HG03575 (cell line): ENCODE measurements around the gene LRRTM4.

Source experiments
- ATAC-seq: cut with Tn5 transposase; IDR thresholded peaks from one replicate; pipeline ENCODE4 v1.9.1; 2021; ENCODE audit not compliant: unreplicated experiment, insufficient number of reproducible peaks, low FRiP score; ENCODE audit errors: extremely low read depth

Gene LRRTM4

GRCh38 chr2:77521931-77522470 lies at the start of gene LRRTM4:
Gene LRRTM4 (minus strand): TSS chr2:77522376.
- no peak for ATAC-seq

- ATAC-seq: no peak
Measured at GRCh38 chr2:77571545-77571944, 49.4 kb upstream of the LRRTM4 start.

DNA sequence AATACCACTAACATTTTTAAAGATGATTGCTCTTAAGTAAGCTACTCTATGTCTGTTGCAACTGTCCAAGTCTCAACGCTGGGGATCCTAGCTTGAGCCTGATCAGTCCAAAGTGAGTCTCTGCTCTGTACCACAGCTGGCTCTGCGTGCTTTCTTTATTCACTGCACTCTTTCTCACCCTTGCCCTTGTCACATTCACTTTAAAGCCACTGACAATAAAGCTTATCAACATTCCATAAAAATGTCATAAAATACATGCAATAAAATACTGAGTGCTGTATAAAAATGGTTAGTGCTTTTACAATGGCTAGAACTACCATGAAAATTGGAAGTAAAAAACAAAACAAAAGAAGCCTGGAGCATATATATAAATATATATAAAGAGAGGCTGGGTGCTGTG lies 45.5 kb upstream of the LRRTM4 start:
- ATAC-seq: no peak

GRCh38 chr2:77566582-77566981 lies 44.4 kb upstream of the LRRTM4 start:
- no peak for ATAC-seq

GRCh38 chr2:77566131-77566530 lies 44.0 kb upstream of the LRRTM4 start:
- no peak for ATAC-seq

DNA sequence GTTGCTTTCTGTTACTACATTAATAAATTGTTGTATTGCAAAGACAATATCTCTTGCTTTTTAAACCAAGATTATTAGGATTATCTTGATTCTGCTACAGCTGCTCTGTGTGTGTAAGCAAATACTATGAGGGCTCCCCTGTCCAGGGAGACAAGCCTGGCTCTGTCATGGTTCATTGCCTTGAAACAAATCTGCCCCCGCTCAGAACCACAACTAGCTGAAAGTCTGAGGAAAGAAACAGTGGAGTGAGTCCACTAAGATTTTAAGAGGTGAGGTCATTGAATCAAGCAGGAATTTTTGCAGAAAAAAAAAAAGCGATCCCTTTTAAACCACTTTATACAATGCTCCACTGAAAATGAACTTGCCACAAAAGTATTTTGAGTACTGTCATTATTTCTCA lies 30.8 kb upstream of the LRRTM4 start:
- ATAC-seq: no peak

DNA sequence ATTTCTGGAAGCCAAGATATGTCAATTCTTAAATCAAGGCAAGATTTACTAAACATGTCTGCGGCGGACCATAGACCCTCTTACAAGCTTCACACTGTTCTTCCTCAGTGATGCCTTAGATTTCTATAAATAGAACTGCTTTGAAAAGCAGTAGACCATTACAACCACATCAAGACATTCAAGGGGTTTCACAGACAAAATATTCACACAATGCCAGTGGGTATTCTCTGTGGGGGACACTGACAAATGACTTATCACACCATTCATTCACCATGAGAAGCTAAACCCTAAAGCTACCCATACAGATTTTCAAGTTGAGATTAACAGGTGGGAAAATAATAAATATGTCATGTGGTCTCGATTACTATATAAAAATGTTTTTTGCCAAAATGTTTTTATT lies 15.9 kb upstream of the LRRTM4 start:
- no peak for ATAC-seq

DNA sequence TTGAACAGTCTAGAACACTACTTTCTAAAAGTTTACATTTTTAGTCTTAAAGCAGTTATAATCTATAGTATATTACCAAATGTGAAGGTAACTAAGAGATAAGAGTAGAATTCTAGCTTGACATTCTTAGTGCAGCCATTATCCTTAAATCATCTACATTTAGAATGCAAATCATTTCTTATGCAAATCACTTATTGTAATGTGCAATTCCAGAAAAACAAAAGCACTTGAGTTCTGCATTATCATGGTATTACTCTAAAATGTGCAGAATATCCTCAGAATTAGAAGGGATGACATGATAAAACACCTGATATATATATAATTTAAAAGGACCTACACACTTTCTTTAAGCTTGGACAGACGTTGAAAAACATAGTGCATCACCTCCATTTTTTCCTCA lies 712 bp upstream of the LRRTM4 start:
- no peak for ATAC-seq

- no peak for ATAC-seq
Measured at GRCh38 chr2:77521548-77521891, 656 bp downstream of the LRRTM4 start.

- ATAC-seq: no peak
Measured at GRCh38 chr2:77520641-77521547, 1.3 kb downstream of the LRRTM4 start.

DNA sequence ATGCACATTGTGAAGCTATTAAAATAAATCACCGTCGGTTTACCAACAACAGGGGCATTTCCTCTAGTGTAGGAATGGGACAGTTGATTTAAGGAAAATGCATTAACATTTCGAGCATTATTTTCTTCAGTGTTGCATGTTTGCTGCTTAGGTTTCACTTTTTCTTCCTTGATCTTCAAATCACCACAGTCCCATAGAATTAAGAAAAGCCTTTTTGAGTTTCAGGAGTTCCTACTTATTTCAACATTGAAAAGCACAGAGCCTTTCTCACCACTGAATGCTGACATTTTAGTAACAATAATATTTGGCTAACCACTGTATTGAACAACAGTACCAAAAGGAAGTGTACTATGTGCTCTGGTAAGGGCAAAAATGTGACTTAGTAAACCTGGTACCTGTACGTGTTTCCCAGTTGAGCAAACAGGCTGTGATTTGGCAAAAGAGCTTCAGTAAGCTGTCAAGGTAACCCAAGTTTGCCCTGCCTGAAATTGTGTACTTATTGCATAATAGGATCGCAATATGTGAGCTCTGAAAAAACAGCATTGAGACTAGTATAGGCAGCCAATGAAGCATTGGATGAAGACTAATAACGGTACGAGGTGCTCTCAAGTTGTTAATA lies 2.2 kb downstream of the LRRTM4 start:
- ATAC-seq: no peak

DNA sequence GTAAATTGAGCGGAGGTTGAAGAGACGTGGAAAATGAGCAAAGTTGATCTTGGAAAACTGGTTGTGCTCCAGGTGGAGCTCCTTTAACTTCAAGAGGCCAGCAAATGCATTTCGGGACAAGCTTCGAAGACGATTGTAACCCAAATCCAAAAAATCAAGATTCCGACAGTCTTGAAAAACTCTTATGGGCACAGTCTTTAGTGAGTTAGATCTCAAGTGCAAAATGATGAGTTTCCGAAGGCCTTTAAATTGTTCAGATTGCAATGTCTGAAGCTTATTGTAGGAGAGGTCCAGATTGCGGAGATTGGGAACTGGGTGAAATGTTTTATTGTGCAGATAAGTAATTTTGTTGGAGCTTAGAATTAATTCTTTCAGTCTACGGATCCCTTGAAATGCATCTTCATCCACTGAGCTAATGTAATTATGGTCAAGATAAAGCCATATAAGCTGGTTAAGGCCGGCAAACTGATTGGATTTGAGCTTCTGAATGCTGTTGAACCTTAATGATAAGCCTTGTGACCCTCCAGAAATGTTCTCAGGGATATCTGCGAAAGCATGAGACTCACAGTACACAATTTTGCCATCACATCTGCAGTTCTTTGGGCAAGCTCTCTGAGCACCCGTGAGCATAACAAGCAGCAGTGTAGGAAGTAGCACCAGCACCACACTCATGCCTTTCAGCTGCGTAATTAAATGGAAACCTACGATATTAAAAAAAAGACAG lies 2.9 kb downstream of the LRRTM4 start:
- ATAC-seq: no peak

DNA sequence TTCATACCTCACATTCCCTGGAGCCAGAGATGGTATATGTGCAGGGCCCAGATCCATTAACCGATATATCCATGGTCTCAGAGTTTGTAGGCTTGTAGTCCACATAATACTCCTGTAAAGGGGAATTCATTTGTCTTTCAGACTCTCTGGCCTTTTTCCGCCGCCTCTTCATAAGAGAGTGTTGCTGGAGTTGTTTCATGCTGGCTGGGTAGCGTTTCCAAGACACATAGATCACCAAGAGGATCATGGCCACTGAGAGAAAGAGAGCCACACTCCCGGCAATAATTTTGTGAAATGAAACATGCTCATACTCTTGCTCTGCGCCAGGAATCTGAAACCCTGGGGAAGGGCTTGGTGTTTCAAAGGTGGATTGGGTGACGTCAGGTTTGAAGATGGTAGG lies 3.9 kb downstream of the LRRTM4 start:
- no peak for ATAC-seq

GRCh38 chr2:77513191-77513590 lies 9.0 kb downstream of the LRRTM4 start:
- no peak for ATAC-seq

- ATAC-seq: no peak
Measured at GRCh38 chr2:77512507-77512906, 9.7 kb downstream of the LRRTM4 start.

DNA sequence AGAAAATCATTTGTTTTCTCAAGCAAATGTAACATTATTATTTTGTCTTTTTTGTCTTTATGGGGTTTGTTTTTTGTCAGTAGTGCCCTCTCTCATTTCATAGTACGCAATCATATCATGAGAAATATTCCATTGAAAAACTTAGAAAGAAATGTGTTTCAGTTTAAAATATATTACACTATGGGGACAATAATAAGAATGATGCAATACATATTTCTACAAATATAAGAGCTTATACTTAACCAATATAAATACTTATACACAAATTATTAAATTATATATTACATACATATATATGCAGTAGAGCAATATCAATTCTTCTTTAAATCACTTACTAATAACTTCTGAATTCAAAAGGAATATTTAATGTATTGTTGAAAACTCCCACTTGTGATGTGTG lies 13.7 kb downstream of the LRRTM4 start:
- no peak for ATAC-seq

DNA sequence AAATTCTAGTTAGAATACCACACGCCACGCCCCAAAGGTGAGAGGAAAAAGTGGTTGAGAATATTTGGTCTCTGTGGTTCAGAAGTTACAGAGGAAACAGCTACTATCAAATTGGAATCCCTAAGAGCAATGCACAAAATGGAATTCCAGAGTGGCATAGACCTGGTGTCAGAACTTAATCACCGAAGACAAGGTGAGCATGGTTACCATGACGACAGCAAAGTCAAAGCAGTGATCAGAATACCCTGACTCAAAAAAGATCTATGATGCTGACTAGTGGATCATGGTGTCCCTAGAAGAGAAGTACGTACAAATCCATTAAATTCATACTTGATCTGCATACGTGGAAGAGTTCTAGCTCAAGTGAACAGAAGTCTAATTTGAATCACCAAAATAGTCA lies 14.5 kb downstream of the LRRTM4 start:
- no peak for ATAC-seq

DNA sequence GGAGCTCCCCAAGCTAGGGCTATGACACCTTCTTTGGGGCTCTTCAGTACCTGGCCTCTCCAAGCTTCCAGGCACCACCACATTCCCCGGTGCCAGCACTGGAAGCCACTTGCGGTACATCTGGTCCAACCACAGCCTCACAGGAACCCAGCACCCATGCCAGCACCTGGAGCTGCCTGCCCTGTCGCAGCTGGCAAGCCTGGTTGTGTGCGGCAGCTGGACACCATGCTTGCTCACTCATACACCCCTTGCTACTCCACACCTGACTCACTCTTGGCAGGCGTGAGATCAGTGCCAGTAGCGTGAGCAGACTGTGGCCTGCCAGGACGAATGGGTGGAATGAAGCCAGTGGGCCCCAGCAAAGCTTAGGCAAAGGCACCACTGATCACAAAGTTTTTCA lies 34.0 kb downstream of the LRRTM4 start:
- no peak for ATAC-seq

GRCh38 chr2:77487074-77487803 lies 34.9 kb downstream of the LRRTM4 start:
- no peak for ATAC-seq
